Measurements from ENCODE around the gene DNAH1. TPM values are rescaled to one million over a fixed set of nuclear protein-coding genes. Genes with fewer than 3 reads are reported as not detected.
A peak's percentile ranks its signal among the peaks of the same experiment; 100 is the strongest.
"Not testable (repeated sequence)": the region's sequence is repeated elsewhere in the genome, so short reads cannot be mapped to it uniquely, and the experiment has no call there.

DNAH1 gene
- total and polyA plus RNA-seq, 2 donors = 3.3 to 9.0 TPM

DNA sequence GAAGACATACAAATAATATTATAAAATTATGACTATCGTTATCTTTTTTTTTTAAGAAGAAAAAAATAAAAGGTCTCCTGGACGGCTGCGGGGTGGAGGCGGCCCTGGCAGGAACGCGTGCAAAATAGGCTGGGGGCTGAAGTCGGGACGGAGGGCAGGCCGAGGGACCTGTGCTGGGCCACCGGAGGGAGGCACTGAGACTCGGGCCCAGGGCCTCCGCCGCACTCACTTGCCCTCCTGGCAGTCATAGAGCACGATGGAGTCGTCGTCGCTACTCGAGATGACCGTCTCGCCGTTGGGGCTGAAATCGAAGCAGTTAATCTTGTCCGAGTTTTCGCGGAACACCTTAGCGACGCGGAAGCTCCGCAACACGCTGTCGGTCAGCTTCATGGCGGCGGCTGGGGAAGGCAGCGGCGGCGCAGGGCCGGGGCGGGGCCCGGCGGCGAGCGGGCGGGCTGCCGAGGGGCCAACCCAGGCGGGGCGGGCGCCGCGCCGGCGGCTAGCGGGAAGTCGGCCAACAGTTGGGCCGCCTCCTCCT lies 38.1 kb upstream of the DNAH1 start:
- H3K27me3 ChIP-seq (ENCODE audit: control insufficient read depth in 2 of 2, insufficient read depth in 1 of 2, low read length in 1 of 2) = no peaks in the 10 kb centered on the region
- H3K4me1 ChIP-seq (ENCODE audit: control insufficient read depth in 2 of 2, insufficient read depth in 2 of 2, low read length in 2 of 2) = peaks cover 25 to 58% of the 10 kb centered on the region in 2 donors
- WGBS = under 1% methylated on average over 54 of the region's 54 CpGs
- peak in 7 of 9 donors; percentile 26 to 79 (median 53) for DNase-seq (ENCODE audit: low read depth in 6 of 9, low spot score in 9 of 9)
- H3K27ac ChIP-seq (ENCODE audit: low read depth in 1 of 2, low read length in 1 of 2) = peak overlapping the region; percentile 89 to 98
- H3K9me3 ChIP-seq (ENCODE audit: control insufficient read depth in 2 of 2, insufficient read depth in 1 of 2, low read length in 1 of 2) = no peaks in the 10 kb centered on the region
- peak overlapping the region; percentile 75 to 87 for H3K4me3 ChIP-seq (ENCODE audit: low read length in 2 of 2)
- H3K36me3 ChIP-seq (ENCODE audit: control insufficient read depth in 2 of 2, insufficient read depth in 2 of 2, low read length in 1 of 2) = peaks cover 3 to 20% of the 10 kb centered on the region in 2 donors

DNA sequence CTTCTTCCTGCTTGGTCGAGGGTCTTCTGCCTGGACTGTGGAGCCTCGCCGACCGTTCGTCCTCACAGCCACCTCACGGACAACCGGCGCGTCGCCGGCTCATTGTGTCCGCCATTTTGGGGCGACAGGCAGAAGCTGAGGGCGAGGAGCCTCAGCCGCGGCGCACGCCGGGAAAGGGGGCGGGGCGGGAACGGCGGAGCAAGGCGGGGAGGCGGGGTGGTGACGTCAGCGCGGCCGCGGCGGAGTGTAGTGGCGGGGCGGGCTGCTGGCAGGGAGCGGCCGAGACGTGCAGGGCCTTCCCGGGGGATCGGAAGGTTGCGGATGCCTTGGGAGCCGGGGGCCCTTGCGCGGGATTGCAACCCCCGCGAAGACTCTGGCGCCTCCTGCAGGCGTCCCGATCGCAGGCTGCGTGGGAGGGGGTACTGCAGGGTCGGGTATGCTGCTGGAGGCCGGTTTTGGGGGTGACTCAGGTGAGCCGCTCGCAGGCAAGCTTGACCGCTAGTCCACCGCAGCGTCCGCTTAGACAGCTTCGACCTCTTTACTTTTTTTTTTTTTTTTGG lies 37.5 kb upstream of the DNAH1 start, which contains the start of gene WDR82:
TSS of gene WDR82 (minus strand) at position 140 of the 560 bp plus-strand sequence. CDS start 288 bp downstream, outside the sequence.
- H3K36me3 ChIP-seq (ENCODE audit: control insufficient read depth in 2 of 2, insufficient read depth in 2 of 2, low read length in 1 of 2) = peaks cover 2 to 15% of the 10 kb centered on the region in 2 donors
- H3K4me1 ChIP-seq (ENCODE audit: control insufficient read depth in 2 of 2, insufficient read depth in 2 of 2, low read length in 2 of 2) = peaks cover 25 to 62% of the 10 kb centered on the region in 2 donors
- DNase-seq (ENCODE audit: low read depth in 6 of 9, low spot score in 9 of 9) = peak; percentile 76 to 96 (median 89)
- no peaks in the 10 kb centered on the region for H3K27me3 ChIP-seq (ENCODE audit: control insufficient read depth in 2 of 2, insufficient read depth in 1 of 2, low read length in 1 of 2)
- H3K27ac ChIP-seq (ENCODE audit: low read depth in 1 of 2, low read length in 1 of 2) = peak within 1 kb of the TSS; percentile 89 to 98
- peak within 1 kb of the TSS; percentile 75 to 87 for H3K4me3 ChIP-seq (ENCODE audit: low read length in 2 of 2)
- no peaks in the 10 kb centered on the region for H3K9me3 ChIP-seq (ENCODE audit: control insufficient read depth in 2 of 2, insufficient read depth in 1 of 2, low read length in 1 of 2)
- WGBS = under 1% methylated on average over 58 of the region's 58 CpGs

DNA sequence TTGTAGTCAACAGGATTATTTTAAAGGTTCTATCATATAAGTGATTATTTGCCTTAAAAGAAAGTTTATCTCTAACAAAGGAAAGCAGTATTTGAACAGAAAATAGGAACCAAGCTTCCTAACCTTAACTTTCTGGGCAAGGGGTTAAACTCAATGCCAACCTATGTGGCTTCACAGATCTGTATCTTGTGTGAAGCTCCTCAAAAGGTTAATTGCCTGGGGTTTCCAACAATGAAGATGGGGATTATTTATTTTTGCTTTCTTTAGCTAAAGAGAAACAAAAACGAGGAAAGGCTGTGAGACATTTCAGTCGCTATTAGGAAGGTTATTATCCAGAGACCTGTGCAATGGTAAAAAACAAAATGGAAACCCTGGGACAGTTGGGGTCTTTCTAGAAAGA lies 36.5 kb upstream of the DNAH1 start:
- Histone ChIP-seq H3K4me1 (ENCODE audit: control insufficient read depth in 2 of 2, insufficient read depth in 2 of 2, low read length in 2 of 2) (peaks cover 22 to 57% of the 10 kb centered on the region in 2 donors), H3K27me3 (ENCODE audit: control insufficient read depth in 2 of 2, insufficient read depth in 1 of 2, low read length in 1 of 2) (no peaks in the 10 kb centered on the region), H3K27ac (ENCODE audit: low read depth in 1 of 2, low read length in 1 of 2) (peak overlapping the region; percentile 75 to 77), H3K4me3 (ENCODE audit: low read length in 2 of 2) (peak overlapping the region; percentile 75 to 87), H3K9me3 (ENCODE audit: control insufficient read depth in 2 of 2, insufficient read depth in 1 of 2, low read length in 1 of 2) (no peaks in the 10 kb centered on the region), H3K36me3 (ENCODE audit: control insufficient read depth in 2 of 2, insufficient read depth in 2 of 2, low read length in 1 of 2) (peaks cover 0 to 5% of the 10 kb centered on the region in 2 donors)
- 87% methylated on average over 2 of the region's 2 CpGs for WGBS
- DNase-seq (ENCODE audit: low read depth in 6 of 9, low spot score in 9 of 9) = no peak

GRCh38 chr3:52280050-52280461 lies 36.1 kb upstream of the DNAH1 start:
- no peak for DNase-seq (ENCODE audit: low read depth in 6 of 9, low spot score in 9 of 9)
- Histone ChIP-seq H3K4me1 (ENCODE audit: control insufficient read depth in 2 of 2, insufficient read depth in 2 of 2, low read length in 2 of 2) (peaks cover 22 to 55% of the 10 kb centered on the region in 2 donors), H3K27me3 (ENCODE audit: control insufficient read depth in 2 of 2, insufficient read depth in 1 of 2, low read length in 1 of 2) (no peaks in the 10 kb centered on the region), H3K36me3 (ENCODE audit: control insufficient read depth in 2 of 2, insufficient read depth in 2 of 2, low read length in 1 of 2) (peaks cover 0 to 3% of the 10 kb centered on the region in 2 donors), H3K27ac (ENCODE audit: low read depth in 1 of 2, low read length in 1 of 2) (peak overlapping the region; percentile 58 to 75), H3K9me3 (ENCODE audit: control insufficient read depth in 2 of 2, insufficient read depth in 1 of 2, low read length in 1 of 2) (no peaks in the 10 kb centered on the region), H3K4me3 (ENCODE audit: low read length in 2 of 2) (no peak overlapping the region)
- WGBS = 91% methylated on average over 6 of the region's 6 CpGs

GRCh38 chr3:52281981-52282801 lies 33.9 kb upstream of the DNAH1 start:
- no peak overlapping the region for H3K4me3 ChIP-seq (ENCODE audit: low read length in 2 of 2)
- H3K27ac ChIP-seq (ENCODE audit: low read depth in 1 of 2, low read length in 1 of 2) = peak overlapping the region; percentile 90 to 93
- DNase-seq (ENCODE audit: low read depth in 6 of 9, low spot score in 9 of 9) = peak in 7 of 9 donors; percentile 24 to 83 (median 56)
- H3K27me3 ChIP-seq (ENCODE audit: control insufficient read depth in 2 of 2, insufficient read depth in 1 of 2, low read length in 1 of 2) = no peaks in the 10 kb centered on the region
- WGBS = 21% methylated on average over 8 of the region's 8 CpGs
- H3K4me1 ChIP-seq (ENCODE audit: control insufficient read depth in 2 of 2, insufficient read depth in 2 of 2, low read length in 2 of 2) = peaks cover 17 to 48% of the 10 kb centered on the region in 2 donors
- no peaks in the 10 kb centered on the region for H3K9me3 ChIP-seq (ENCODE audit: control insufficient read depth in 2 of 2, insufficient read depth in 1 of 2, low read length in 1 of 2)
- no peaks in the 10 kb centered on the region for H3K36me3 ChIP-seq (ENCODE audit: control insufficient read depth in 2 of 2, insufficient read depth in 2 of 2, low read length in 1 of 2)

- Histone ChIP-seq H3K36me3 (ENCODE audit: control insufficient read depth in 2 of 2, insufficient read depth in 2 of 2, low read length in 1 of 2) (no peaks in the 10 kb centered on the region), H3K4me3 (ENCODE audit: low read length in 2 of 2) (no peak overlapping the region), H3K9me3 (ENCODE audit: control insufficient read depth in 2 of 2, insufficient read depth in 1 of 2, low read length in 1 of 2) (no peaks in the 10 kb centered on the region), H3K4me1 (ENCODE audit: control insufficient read depth in 2 of 2, insufficient read depth in 2 of 2, low read length in 2 of 2) (peaks cover 17 to 51% of the 10 kb centered on the region in 2 donors), H3K27me3 (ENCODE audit: control insufficient read depth in 2 of 2, insufficient read depth in 1 of 2, low read length in 1 of 2) (no peaks in the 10 kb centered on the region), H3K27ac (ENCODE audit: low read depth in 1 of 2, low read length in 1 of 2) (peak overlapping the region in 1 of 2 donors; percentile 31)
- 96% methylated on average over 1 of the region's 1 CpG for WGBS
- no peak for DNase-seq (ENCODE audit: low read depth in 6 of 9, low spot score in 9 of 9)
These were observed 32.8 kb upstream of the DNAH1 start for GRCh38 chr3:52283306-52283705.

DNA sequence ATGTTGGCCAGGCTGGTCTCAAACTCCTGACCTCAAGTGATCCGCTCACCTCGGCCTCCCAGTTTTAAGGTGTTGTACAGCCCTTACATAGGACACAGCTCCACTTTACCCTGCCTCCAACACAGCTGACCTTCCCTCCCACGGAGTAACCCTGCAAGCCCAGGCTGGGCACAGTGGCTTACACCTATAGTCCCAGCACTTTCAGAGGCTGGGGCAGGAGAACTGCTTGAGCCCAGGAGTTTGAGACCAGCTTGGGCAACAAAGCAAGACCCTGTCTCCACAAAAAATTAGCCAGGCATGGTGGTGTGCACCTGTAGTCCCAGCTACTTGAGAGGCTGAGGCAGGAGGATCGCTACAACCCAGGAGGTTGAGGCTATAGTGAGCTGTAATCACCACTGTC lies 32.1 kb upstream of the DNAH1 start:
- H3K27ac ChIP-seq (ENCODE audit: low read depth in 1 of 2, low read length in 1 of 2); H3K36me3 ChIP-seq (ENCODE audit: control insufficient read depth in 2 of 2, insufficient read depth in 2 of 2, low read length in 1 of 2); H3K27me3 ChIP-seq (ENCODE audit: control insufficient read depth in 2 of 2, insufficient read depth in 1 of 2, low read length in 1 of 2); H3K4me3 ChIP-seq (ENCODE audit: low read length in 2 of 2); DNase-seq (ENCODE audit: low read depth in 6 of 9, low spot score in 9 of 9); H3K9me3 ChIP-seq (ENCODE audit: control insufficient read depth in 2 of 2, insufficient read depth in 1 of 2, low read length in 1 of 2): not testable (repeated sequence)
- peaks cover 16 to 55% of the 10 kb centered on the region in 2 donors for H3K4me1 ChIP-seq (ENCODE audit: control insufficient read depth in 2 of 2, insufficient read depth in 2 of 2, low read length in 2 of 2)
- 97% methylated on average over 4 of the region's 4 CpGs for WGBS

- Histone ChIP-seq H3K9me3 (ENCODE audit: control insufficient read depth in 2 of 2, insufficient read depth in 1 of 2, low read length in 1 of 2) (no peaks in the 10 kb centered on the region), H3K27me3 (ENCODE audit: control insufficient read depth in 2 of 2, insufficient read depth in 1 of 2, low read length in 1 of 2) (no peaks in the 10 kb centered on the region), H3K4me3 (ENCODE audit: low read length in 2 of 2) (peak overlapping the region; percentile 72 to 85), H3K36me3 (ENCODE audit: control insufficient read depth in 2 of 2, insufficient read depth in 2 of 2, low read length in 1 of 2) (peaks cover 7 to 8% of the 10 kb centered on the region in 2 donors), H3K27ac (ENCODE audit: low read depth in 1 of 2, low read length in 1 of 2) (peak overlapping the region; percentile 97 to 98), H3K4me1 (ENCODE audit: control insufficient read depth in 2 of 2, insufficient read depth in 2 of 2, low read length in 2 of 2) (peaks cover 12 to 41% of the 10 kb centered on the region in 2 donors)
- DNase-seq (ENCODE audit: low read depth in 6 of 9, low spot score in 9 of 9) = no peak
- 92% methylated on average over 8 of the region's 8 CpGs for WGBS
These were observed 29.4 kb upstream of the DNAH1 start for GRCh38 chr3:52286777-52287110.

- peak overlapping the region in 1 of 2 donors; percentile 85 for H3K4me3 ChIP-seq (ENCODE audit: low read length in 2 of 2)
These were observed 27.4 kb upstream of the DNAH1 start for GRCh38 chr3:52288674-52289073.

More at GRCh38 chr3:52288674-52289073, 27.4 kb upstream of the DNAH1 start:
- Histone ChIP-seq H3K4me1 (ENCODE audit: control insufficient read depth in 2 of 2, insufficient read depth in 2 of 2, low read length in 2 of 2) (peaks cover 5 to 24% of the 10 kb centered on the region in 2 donors), H3K9me3 (ENCODE audit: control insufficient read depth in 2 of 2, insufficient read depth in 1 of 2, low read length in 1 of 2) (no peaks in the 10 kb centered on the region), H3K27me3 (ENCODE audit: control insufficient read depth in 2 of 2, insufficient read depth in 1 of 2, low read length in 1 of 2) (no peaks in the 10 kb centered on the region), H3K36me3 (ENCODE audit: control insufficient read depth in 2 of 2, insufficient read depth in 2 of 2, low read length in 1 of 2) (peaks cover 24 to 27% of the 10 kb centered on the region in 2 donors), H3K27ac (ENCODE audit: low read depth in 1 of 2, low read length in 1 of 2) (no peak overlapping the region)
- WGBS = 99% methylated on average over 6 of the region's 6 CpGs
- no peak for DNase-seq (ENCODE audit: low read depth in 6 of 9, low spot score in 9 of 9)

Measured in thymus (tissue), 11 donors.